Measurements from ENCODE around the gene FCGR3B.
"Not testable (repeated sequence)": the region's sequence is repeated elsewhere in the genome, so short reads cannot be mapped to it uniquely, and the experiment has no call there.

The FCGR3B gene

DNA sequence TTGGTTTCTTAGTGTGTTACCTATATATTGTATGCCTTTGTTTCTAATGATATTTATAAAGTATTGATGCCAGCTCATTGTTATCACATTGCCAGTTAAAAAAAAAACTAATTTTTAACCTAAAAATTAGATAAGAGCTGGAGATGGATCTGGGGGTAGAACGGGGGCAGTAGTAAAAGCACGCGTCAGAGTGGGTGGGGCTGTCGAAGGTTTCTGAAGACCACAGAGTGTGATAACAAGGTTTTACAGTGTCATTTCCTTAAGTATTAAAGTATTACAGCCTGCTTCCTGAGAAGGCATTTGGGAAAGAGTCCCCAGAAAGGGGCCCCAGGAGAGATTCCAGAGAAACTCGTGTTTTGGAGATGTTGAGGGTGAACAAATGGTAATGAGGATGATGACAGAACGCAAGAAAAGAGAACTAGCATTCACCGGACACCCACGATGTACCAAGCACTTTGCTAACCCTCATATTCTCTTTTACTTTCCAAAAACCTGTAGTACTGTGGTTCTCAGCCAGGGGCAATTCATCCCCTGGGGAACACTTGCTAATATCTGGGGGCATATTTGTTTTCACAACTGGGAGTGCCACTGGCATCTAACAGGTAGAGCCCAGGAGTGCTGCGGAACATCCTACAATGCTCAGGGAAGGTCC lies 30.8 kb upstream of the FCGR3B start:
- not testable (repeated sequence) for H3K27ac ChIP-seq (ENCODE audit: low read depth, low read length); H3K9ac ChIP-seq (ENCODE audit: low read length); H3K36me3 ChIP-seq (ENCODE audit: control insufficient read depth, insufficient read depth, low read length)

DNA sequence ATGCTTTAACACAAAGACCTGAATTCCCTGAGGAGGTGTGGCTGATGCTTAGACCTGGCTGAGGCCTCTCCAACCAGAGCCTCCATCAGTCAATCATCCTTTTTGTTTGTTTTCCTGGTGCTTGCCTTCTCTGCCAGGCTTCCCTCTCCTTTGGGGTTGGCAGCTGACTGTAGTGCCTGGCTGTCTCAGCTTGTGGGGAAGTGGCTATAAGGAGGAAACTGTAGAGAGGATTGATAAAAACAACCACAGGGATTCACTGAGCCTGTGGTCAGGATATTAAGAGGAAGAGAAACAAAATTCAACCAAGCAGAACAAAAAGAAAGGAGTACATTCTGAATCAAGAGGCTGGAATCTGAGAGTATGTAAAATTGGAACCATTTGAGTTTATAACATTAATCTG lies 27.5 kb upstream of the FCGR3B start:
- H3K27ac ChIP-seq (ENCODE audit: low read depth, low read length); H3K36me3 ChIP-seq (ENCODE audit: control insufficient read depth, insufficient read depth, low read length); H3K4me3 ChIP-seq (ENCODE audit: low read depth, low read length); H3K9me3 ChIP-seq (ENCODE audit: control insufficient read depth, insufficient read depth, low read depth, low read length); H3K9ac ChIP-seq (ENCODE audit: low read length); H3K4me1 ChIP-seq (ENCODE audit: control insufficient read depth, insufficient read depth, low read length); H3K27me3 ChIP-seq (ENCODE audit: control insufficient read depth, insufficient read depth, low read length): not testable (repeated sequence)

More for the DNA sequence above, 30.8 kb upstream of the FCGR3B start:
- not testable (repeated sequence) for H3K9me3 ChIP-seq (ENCODE audit: control insufficient read depth, insufficient read depth, low read depth, low read length); H3K27me3 ChIP-seq (ENCODE audit: control insufficient read depth, insufficient read depth, low read length); H3K4me1 ChIP-seq (ENCODE audit: control insufficient read depth, insufficient read depth, low read length); H3K4me3 ChIP-seq (ENCODE audit: low read depth, low read length)

DNA sequence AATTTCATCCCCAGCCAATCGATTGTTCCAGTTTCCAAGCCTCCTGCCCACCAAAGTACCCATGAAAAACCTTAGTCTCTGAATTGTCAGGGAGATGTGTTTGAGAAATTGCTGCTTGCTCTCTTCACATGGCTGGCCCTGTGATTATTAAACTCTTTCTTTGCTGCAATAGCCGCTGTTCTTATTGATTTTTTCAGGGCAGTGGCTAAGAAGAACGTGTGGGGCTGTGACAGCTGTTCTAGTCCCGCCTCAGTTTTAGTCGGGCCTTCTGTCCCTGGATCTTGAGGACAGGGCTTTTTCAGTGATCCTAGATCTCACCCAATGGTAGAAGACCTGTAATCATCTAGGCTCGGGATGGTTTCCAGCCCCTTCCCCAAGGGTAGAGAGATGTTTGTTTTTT lies 23.0 kb upstream of the FCGR3B start:
- H3K36me3 ChIP-seq (ENCODE audit: control insufficient read depth, insufficient read depth, low read length); H3K9me3 ChIP-seq (ENCODE audit: control insufficient read depth, insufficient read depth, low read depth, low read length); H3K9ac ChIP-seq (ENCODE audit: low read length); H3K27me3 ChIP-seq (ENCODE audit: control insufficient read depth, insufficient read depth, low read length); H3K4me3 ChIP-seq (ENCODE audit: low read depth, low read length); H3K27ac ChIP-seq (ENCODE audit: low read depth, low read length); H3K4me1 ChIP-seq (ENCODE audit: control insufficient read depth, insufficient read depth, low read length): not testable (repeated sequence)

- not testable (repeated sequence) for H3K27ac ChIP-seq (ENCODE audit: low read depth, low read length); H3K27me3 ChIP-seq (ENCODE audit: control insufficient read depth, insufficient read depth, low read length); H3K4me1 ChIP-seq (ENCODE audit: control insufficient read depth, insufficient read depth, low read length); H3K36me3 ChIP-seq (ENCODE audit: control insufficient read depth, insufficient read depth, low read length); H3K9ac ChIP-seq (ENCODE audit: low read length); H3K9me3 ChIP-seq (ENCODE audit: control insufficient read depth, insufficient read depth, low read depth, low read length); H3K4me3 ChIP-seq (ENCODE audit: low read depth, low read length)
Observed at GRCh38 chr1:161653541-161653940, 22.6 kb upstream of the FCGR3B start.

DNA sequence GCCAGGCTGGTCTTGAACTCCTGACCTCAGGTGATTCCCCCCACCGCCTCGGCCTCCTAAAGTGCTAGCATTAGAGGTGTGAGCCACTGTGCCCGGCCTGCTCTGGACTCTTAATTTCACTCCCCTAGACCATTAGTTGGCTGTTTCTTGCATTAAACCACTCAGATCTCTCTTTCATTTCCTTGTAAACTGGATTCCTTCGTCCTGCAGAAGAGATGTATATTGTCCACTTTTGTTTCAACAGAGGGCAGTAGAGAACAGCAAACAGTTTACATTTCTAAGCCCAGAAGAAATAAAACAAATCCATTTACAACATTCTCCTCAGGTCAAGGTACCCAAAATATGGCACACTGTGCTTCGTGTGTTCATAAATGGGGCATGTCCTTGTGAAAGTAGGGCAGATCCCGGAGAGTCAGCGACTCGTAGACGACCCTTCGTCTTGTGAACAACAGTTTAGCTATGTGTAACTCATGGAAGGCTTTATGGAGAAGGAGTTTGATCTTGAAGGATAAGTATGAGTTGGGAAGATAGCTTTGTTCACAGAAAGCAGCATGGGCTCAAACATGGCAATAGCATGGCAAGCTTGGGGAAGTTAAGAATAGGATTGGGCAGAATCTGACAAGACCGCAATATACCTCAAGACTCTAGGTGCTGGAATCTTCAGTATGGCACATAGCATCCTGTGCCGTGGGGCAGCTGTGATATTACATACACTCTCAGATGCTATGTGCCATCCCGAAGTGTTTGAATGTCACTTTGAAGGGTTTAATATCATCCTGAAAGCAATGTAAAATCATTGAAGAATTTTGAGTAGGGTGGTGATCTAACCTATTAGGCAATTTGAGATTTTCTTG lies 16.8 kb upstream of the FCGR3B start:
- H3K4me1 ChIP-seq (ENCODE audit: control insufficient read depth, insufficient read depth, low read length); H3K36me3 ChIP-seq (ENCODE audit: control insufficient read depth, insufficient read depth, low read length); H3K27me3 ChIP-seq (ENCODE audit: control insufficient read depth, insufficient read depth, low read length); H3K27ac ChIP-seq (ENCODE audit: low read depth, low read length); H3K4me3 ChIP-seq (ENCODE audit: low read depth, low read length); H3K9ac ChIP-seq (ENCODE audit: low read length); H3K9me3 ChIP-seq (ENCODE audit: control insufficient read depth, insufficient read depth, low read depth, low read length): not testable (repeated sequence)

GRCh38 chr1:161644855-161645254 lies 13.9 kb upstream of the FCGR3B start:
- not testable (repeated sequence) for H3K27me3 ChIP-seq (ENCODE audit: control insufficient read depth, insufficient read depth, low read length); H3K9ac ChIP-seq (ENCODE audit: low read length); H3K9me3 ChIP-seq (ENCODE audit: control insufficient read depth, insufficient read depth, low read depth, low read length); H3K27ac ChIP-seq (ENCODE audit: low read depth, low read length); H3K4me3 ChIP-seq (ENCODE audit: low read depth, low read length); H3K4me1 ChIP-seq (ENCODE audit: control insufficient read depth, insufficient read depth, low read length); H3K36me3 ChIP-seq (ENCODE audit: control insufficient read depth, insufficient read depth, low read length)

DNA sequence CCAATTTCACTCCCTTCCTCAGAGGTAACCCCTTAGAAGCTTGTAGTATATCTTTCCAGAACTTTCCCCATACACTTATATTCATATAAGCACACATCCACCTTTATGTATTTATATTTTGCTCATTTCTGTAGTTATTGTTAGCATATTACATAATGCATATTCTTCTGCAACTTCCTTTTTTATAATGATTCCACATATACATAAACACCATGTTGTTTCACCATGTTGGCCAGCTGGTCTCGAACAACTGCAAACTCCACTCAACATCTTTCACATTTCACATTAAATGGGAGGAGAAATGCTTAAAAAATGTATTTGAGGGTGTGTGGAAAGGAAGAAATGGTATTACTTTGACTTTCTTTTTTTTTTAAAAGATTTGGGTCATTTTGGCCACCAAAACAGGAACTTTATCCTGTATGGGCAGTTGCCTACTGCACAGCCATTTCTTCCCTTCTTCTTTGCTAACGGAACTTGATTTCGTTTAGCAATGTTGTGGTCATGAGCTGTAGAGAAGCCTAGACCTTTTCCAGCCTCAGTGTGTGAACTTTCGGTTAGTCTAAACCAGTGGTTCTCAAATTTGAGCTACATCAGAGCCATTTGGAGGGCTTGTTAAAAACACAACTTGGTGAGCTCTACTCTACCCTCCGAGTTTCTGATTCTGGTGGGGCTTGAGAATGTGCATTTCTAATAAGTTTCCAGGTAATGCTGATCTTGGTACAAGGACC lies 12.7 kb upstream of the FCGR3B start:
- not testable (repeated sequence) for H3K4me1 ChIP-seq (ENCODE audit: control insufficient read depth, insufficient read depth, low read length); H3K27ac ChIP-seq (ENCODE audit: low read depth, low read length); H3K9me3 ChIP-seq (ENCODE audit: control insufficient read depth, insufficient read depth, low read depth, low read length); H3K27me3 ChIP-seq (ENCODE audit: control insufficient read depth, insufficient read depth, low read length); H3K36me3 ChIP-seq (ENCODE audit: control insufficient read depth, insufficient read depth, low read length); H3K4me3 ChIP-seq (ENCODE audit: low read depth, low read length); H3K9ac ChIP-seq (ENCODE audit: low read length)

DNA sequence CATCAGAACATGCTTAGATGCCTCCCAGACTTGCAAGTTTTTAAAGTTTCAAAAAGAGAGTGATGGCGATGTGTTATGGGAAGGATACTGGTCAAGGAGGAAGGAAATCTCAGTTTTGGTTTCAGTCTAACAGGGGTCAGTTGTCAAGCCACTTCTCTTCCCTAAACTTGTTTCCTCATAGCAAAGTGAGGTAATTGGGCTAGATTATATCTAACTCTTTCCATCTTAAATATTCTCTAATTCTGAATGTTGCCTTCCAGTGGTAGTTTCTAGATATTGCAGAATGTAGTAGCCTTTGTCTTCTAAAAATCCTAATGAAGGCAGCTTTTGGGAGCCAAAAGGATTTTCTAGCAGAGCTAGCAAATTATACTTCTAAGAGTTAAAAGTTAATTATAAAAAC lies 11.7 kb upstream of the FCGR3B start:
- not testable (repeated sequence) for H3K9ac ChIP-seq (ENCODE audit: low read length); H3K4me3 ChIP-seq (ENCODE audit: low read depth, low read length); H3K9me3 ChIP-seq (ENCODE audit: control insufficient read depth, insufficient read depth, low read depth, low read length); H3K36me3 ChIP-seq (ENCODE audit: control insufficient read depth, insufficient read depth, low read length); H3K27me3 ChIP-seq (ENCODE audit: control insufficient read depth, insufficient read depth, low read length); H3K4me1 ChIP-seq (ENCODE audit: control insufficient read depth, insufficient read depth, low read length); H3K27ac ChIP-seq (ENCODE audit: low read depth, low read length)

DNA sequence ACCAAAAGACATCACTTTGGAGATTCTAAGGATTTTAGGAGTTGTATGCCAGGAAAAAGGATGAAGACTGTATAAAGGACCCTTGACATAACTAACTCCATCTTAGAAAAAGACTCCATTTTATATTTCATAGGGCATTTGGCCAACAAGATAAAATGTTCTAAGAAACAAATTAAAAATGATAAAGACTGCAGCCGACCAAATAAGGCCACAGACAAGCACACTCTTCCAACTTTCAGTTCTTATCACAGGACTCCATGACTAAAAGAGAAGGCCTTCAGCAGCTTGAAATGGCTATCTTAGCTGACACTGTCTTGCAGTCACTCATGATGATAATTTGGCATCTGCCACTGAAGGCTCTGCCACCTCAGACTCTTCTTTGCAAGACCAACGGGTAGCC lies 8.2 kb upstream of the FCGR3B start:
- H3K4me3 ChIP-seq (ENCODE audit: low read depth, low read length); H3K9ac ChIP-seq (ENCODE audit: low read length); H3K36me3 ChIP-seq (ENCODE audit: control insufficient read depth, insufficient read depth, low read length); H3K27ac ChIP-seq (ENCODE audit: low read depth, low read length); H3K4me1 ChIP-seq (ENCODE audit: control insufficient read depth, insufficient read depth, low read length); H3K27me3 ChIP-seq (ENCODE audit: control insufficient read depth, insufficient read depth, low read length); H3K9me3 ChIP-seq (ENCODE audit: control insufficient read depth, insufficient read depth, low read depth, low read length): not testable (repeated sequence)

GRCh38 chr1:161638251-161638993 lies 7.4 kb upstream of the FCGR3B start:
- not testable (repeated sequence) for H3K4me3 ChIP-seq (ENCODE audit: low read depth, low read length); H3K9me3 ChIP-seq (ENCODE audit: control insufficient read depth, insufficient read depth, low read depth, low read length); H3K27me3 ChIP-seq (ENCODE audit: control insufficient read depth, insufficient read depth, low read length); H3K36me3 ChIP-seq (ENCODE audit: control insufficient read depth, insufficient read depth, low read length); H3K4me1 ChIP-seq (ENCODE audit: control insufficient read depth, insufficient read depth, low read length); H3K9ac ChIP-seq (ENCODE audit: low read length); H3K27ac ChIP-seq (ENCODE audit: low read depth, low read length)

DNA sequence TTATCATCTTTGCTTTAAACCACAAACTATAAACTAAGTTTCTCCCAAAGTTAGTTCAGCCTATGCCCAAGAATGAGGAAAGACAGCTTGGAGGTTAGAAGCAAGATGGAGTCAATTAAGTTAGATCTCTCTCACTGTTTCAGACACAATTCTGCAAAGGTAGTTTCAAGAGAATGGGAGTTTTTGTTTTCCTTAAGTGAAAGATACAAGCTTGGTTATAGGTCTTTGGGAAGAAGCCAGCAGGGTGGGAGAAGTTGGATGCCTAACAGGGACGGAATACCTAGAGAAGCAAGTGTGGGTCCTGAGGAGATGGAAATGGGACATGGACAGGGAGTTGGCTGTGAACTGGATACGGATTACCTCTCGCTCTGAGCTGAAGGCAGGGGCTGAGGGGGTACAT lies 6.0 kb upstream of the FCGR3B start:
- not testable (repeated sequence) for H3K27ac ChIP-seq (ENCODE audit: low read depth, low read length); H3K27me3 ChIP-seq (ENCODE audit: control insufficient read depth, insufficient read depth, low read length); H3K4me1 ChIP-seq (ENCODE audit: control insufficient read depth, insufficient read depth, low read length); H3K9me3 ChIP-seq (ENCODE audit: control insufficient read depth, insufficient read depth, low read depth, low read length); H3K36me3 ChIP-seq (ENCODE audit: control insufficient read depth, insufficient read depth, low read length); H3K4me3 ChIP-seq (ENCODE audit: low read depth, low read length); H3K9ac ChIP-seq (ENCODE audit: low read length)

Data from HUES6 (cell line).